GM12872 (cell line): ENCODE data around the gene MROH8.

Experiments used
- TF ChIP-seq, protein P1 (sequence below): IDR thresholded peaks from 3 replicates; pipeline ENCODE4 v1.5.1; 2011; ENCODE audit warnings: low read depth, mild to moderate bottlenecking, low read length, moderate library complexity; ENCODE audit not compliant: insufficient read depth

MROH8 gene

DNA sequence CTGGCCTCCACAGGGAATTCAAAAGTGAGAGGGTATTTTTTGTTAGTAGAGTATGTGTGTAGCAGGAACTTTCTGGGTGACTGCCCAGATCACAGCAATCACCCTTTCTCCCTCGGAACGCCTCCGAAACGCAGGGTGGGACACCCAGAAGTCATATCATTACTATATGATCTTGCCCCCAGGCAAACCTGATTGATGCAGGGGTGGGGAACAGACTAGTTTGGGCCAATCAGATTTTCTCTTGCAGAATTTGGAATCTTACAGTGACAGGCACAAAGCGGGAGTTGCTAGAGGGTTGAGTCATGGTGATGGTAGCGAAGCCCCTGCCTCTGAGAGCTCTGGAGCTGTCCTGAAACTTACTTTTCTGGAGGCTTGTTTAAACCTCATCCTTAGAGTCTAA lies 16.7 kb downstream of the MROH8 start:
- TF ChIP-seq, protein P1, sequence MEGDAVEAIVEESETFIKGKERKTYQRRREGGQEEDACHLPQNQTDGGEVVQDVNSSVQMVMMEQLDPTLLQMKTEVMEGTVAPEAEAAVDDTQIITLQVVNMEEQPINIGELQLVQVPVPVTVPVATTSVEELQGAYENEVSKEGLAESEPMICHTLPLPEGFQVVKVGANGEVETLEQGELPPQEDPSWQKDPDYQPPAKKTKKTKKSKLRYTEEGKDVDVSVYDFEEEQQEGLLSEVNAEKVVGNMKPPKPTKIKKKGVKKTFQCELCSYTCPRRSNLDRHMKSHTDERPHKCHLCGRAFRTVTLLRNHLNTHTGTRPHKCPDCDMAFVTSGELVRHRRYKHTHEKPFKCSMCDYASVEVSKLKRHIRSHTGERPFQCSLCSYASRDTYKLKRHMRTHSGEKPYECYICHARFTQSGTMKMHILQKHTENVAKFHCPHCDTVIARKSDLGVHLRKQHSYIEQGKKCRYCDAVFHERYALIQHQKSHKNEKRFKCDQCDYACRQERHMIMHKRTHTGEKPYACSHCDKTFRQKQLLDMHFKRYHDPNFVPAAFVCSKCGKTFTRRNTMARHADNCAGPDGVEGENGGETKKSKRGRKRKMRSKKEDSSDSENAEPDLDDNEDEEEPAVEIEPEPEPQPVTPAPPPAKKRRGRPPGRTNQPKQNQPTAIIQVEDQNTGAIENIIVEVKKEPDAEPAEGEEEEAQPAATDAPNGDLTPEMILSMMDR = no peak

DNA sequence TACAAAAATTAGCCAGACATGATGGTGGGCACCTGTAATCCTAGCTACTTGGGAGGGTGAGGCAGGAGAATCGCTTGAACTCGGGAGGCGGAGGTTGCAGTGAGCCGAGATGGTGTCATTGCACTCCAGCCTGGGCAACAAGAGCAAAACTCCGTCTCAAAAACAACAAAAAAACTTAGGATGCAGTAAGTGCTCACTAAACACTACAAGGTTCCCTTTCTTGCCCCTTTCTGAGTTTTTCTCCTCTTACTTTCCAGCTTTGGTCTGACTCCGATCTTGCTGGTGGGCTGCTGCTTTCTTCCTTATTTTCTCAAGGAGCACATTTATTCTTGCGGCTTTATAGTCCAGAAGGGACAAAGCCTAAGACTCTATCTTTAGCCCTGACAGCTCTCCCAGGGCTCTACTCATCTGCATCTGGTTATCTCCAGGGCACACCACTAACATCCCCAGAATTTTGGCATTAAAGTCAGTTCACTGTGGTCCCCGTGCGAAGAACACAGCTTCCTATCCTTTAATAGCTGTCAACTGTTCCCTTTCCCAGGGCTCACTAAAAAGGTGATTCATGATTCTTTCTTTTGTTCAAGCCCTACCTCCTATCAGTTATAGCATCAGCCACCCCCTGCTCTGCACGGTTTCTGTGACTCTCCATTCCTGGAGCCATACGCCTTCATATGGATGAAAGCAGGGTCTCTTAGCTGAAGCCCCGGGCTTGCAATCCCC lies 17.4 kb downstream of the MROH8 start:
- TF ChIP-seq, protein P1 = no peak

DNA sequence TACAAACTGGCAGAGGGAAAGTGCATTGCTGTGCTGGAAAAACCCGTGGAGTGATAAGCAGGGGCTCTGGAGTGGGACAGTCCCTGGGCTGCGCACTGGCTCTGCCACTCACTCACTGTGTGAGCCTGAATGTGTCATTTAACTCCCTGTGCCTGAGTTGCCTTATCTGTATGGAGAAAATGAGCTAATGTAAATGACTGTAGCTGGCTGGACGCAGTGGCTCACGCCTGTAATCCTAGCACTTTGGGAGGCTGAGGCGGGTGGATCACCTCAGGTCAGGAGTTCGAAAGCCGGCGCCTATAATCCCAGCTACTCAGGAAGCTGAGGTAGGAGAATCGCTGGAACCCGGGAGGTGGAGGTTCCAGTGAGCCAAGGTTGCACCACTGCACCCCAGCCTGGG lies 18.7 kb downstream of the MROH8 start:
- TF ChIP-seq, protein P1 = no peak

DNA sequence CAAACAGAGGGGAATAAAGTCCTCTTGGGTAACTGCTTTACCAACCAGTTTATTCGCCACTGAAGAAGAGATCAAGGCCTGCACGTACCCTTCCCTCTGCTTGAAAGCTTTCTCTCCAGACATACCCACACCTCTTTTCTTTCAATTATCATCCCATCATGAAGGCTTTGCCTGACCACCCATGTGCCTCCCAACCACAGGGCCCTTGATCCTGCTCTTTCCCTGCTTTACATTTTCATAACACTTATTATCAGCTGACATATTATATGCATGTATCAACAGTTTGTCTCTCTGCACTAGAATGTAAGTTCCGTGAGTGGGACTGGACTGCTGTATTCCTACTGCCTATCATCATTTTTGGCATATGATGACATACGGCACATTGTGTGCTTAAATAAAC lies 21.1 kb downstream of the MROH8 start:
- TF ChIP-seq, protein P1 = no peak

DNA sequence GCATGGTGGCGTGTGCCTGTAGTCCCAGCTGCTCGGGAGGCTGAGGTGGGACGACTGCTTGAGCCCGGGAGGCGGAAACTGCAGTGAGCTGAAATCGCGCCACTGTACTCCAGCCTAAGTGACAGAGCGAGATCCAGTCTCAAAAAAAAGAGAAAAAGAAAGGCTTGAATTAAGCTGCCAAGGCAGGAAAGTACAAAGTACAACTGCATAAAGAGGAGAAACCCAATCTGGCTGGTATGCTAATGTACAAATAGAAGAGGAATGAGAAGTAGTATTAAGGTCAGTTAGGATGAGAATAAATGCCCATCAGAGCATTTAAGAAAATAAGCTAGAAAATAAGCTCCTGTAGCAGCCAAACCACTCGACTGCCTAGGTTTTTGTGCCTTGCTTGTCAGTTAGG lies 23.4 kb downstream of the MROH8 start:
- TF ChIP-seq, protein P1 = no peak

DNA sequence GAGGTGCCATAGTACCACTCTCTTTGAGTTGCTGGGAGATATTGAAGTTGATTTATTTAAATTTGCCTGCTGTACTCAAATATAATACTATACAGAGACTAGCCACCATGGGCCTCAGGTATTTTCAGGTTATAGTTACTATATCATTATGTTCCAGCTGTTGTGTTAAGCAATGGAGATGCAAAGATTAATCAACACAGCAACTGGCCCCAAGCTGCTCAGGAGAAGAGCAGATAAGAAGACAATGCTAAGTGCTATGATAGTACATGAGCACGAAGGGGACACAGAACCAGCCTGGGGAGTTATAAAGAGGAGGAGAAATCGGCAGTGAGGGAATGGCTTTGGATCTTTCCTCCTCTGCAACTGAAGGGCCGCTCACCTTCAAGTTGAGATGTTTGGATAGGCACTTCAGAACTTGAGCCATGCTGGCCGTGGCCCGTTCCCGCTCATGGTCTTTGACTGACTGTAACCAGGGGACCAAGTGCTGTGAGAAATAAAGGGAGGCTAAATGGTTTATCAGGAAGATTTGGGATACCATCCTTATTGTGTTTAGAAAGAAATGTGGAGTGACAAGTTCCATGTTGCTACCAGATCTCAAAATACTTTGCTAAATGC lies 24.6 kb downstream of the MROH8 start:
- TF ChIP-seq, protein P1 = no peak

DNA sequence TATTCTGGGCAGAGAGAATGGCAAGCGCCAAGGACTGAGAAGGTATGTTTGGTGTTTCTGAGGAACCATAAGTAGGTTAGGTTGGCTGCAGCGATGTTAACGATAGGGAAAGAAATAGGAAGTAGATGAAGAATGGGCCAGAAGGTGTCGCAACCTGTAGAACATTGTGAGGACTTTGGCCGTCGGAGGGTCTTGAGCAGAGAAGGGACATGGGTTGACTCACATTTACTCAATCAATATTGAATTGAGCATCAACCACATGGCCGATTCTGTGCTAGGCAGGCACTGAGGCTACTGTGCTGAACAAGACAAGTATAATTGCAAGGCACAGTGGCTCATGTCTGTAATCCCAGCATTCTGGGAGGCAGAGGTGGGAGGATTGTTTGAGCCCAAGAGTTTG lies 27.1 kb downstream of the MROH8 start:
- TF ChIP-seq, protein P1 = no peak
